ENCODE results near the gene CABLES2. TPM values are rescaled to one million over a fixed set of nuclear protein-coding genes. Genes with fewer than 3 reads are reported as not detected.

Gene CABLES2
- total RNA-seq, 4 donors from 2014 or later: 1.1 to 2.4 (median 1.7) TPM

DNA sequence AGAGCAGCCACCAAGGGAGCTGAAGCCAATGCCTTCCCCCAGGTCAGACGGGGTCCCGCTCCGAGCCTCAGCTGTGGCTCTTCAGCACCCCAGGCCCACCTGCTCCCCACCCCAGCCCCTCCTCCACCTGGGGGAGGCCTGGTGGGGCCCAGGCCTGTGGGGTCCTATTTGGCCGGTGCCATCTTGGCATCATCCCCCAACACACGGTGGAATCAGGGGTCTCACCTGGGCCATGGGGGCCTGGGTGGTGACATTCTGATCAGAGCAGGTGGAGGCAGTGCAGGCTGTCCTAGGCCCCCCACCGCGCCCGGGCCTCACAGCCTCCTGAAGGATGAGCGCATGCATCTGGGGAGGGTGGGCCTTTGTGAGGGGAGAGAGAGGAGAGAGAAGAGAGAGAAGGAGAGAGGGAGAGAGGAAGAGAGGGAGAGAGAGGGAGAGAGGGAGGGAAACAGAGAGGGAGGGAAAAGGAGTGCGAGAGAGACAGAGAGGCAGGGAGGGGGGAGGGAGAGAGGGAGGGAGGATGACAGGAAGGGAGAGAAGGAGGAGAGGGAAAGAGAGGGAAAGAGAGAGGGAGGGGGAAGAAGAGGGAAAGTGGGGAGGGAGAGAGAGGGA lies 44.2 kb upstream of the CABLES2 start:
- TF ChIP-seq, protein P1, sequence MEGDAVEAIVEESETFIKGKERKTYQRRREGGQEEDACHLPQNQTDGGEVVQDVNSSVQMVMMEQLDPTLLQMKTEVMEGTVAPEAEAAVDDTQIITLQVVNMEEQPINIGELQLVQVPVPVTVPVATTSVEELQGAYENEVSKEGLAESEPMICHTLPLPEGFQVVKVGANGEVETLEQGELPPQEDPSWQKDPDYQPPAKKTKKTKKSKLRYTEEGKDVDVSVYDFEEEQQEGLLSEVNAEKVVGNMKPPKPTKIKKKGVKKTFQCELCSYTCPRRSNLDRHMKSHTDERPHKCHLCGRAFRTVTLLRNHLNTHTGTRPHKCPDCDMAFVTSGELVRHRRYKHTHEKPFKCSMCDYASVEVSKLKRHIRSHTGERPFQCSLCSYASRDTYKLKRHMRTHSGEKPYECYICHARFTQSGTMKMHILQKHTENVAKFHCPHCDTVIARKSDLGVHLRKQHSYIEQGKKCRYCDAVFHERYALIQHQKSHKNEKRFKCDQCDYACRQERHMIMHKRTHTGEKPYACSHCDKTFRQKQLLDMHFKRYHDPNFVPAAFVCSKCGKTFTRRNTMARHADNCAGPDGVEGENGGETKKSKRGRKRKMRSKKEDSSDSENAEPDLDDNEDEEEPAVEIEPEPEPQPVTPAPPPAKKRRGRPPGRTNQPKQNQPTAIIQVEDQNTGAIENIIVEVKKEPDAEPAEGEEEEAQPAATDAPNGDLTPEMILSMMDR (IDR thresholded peaks at IDR 0.05; ENCODE audit: low read depth): no peak

GRCh38 chr20:62449951-62450691 lies 43.0 kb upstream of the CABLES2 start:
- TF ChIP-seq, protein P1 (IDR thresholded peaks at IDR 0.05; ENCODE audit: low read depth): no peak

DNA sequence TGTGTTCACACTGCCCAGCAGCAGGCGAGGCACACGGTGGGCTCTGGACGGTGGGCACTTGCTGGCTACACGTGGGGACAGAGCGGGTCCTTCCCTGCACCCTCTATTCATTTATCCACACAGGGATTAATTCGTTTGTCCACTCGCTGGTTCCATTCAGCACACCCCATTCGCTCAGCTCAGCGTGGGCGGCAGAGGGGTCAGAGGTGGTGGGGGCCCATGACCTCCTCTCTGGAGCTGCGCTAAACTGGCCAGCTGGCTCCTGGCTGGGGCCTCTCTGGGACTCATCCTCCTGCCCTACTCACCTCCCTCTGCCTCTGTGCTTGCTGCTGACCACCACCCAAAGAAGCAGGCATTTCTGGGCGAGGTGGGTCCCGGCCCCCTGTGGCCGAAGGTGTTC lies 41.7 kb upstream of the CABLES2 start:
- TF ChIP-seq, protein P1 (IDR thresholded peaks at IDR 0.05; ENCODE audit: low read depth): no peak

DNA sequence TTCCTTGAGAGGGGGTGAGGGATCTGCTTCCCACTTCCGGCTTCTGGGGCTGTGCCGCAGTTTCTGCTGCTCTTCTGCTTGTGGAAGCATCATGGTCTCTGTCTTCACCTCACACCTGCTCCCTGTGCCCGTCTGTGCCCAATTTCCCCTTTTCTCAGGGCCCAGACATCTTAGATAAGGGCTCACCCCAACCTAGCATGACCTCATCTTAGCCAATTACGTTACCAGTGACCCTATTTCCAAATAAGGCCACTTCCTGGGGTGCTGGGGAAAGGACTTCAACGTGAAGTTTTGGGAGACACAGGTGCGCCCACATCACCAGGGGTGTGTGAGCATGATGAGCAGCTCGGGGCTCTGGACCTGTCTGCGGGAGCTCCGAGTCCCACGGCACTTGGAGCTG lies 41.0 kb upstream of the CABLES2 start:
- TF ChIP-seq, protein P1 (IDR thresholded peaks at IDR 0.05; ENCODE audit: low read depth): no peak

- TF ChIP-seq, protein P1 (IDR thresholded peaks at IDR 0.05; ENCODE audit: low read depth): no peak
Measured at GRCh38 chr20:62446888-62447869, 40.1 kb upstream of the CABLES2 start.

- TF ChIP-seq, protein P1 (IDR thresholded peaks at IDR 0.05; ENCODE audit: low read depth): no peak
Measured at GRCh38 chr20:62446481-62446880, 39.4 kb upstream of the CABLES2 start.

Measured in subcutaneous adipose tissue (tissue), 4 donors.